ENCODE data around the gene MFGE8. TPM values are rescaled to one million over a fixed set of nuclear protein-coding genes. Genes with fewer than 3 reads are reported as not detected.
A peak's percentile ranks its signal among the peaks of the same experiment; 100 is the strongest.

Gene MFGE8
- total and polyA plus RNA-seq, 4 donors: 59.4 to 225 (median 116) TPM

DNA sequence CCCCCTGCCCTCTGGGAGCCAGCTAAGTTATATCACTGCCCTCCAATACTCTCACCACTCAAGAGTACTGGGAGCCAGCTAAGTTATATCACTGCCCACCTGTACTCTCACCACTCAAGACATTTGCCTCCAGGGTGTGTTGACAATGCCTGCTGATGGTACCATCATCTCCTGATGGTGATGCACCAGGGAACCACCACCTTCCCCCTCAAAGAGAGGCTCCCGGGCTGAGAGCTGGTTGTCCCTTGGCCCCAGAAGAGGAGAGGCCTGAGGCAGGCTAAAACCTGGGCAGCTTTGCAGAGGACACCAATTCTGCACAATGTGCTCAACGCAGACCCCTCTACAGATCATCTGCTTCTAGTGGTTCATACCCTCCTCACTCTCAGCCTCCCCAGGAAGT is 10.3 kb downstream of the MFGE8 start:
- Histone ChIP-seq H3K27ac (ENCODE audit: low read depth, low read length) (no peak overlapping the region), H3K9me3 (ENCODE audit: control insufficient read depth, insufficient read depth, low read length) (no peaks in the 10 kb centered on the region), H3K4me1 (ENCODE audit: control insufficient read depth, insufficient read depth, low read length) (peaks cover 34% of the 10 kb centered on the region), H3K27me3 (ENCODE audit: control insufficient read depth, insufficient read depth, low read length) (no peaks in the 10 kb centered on the region), H3K4me3 (ENCODE audit: low read depth, low read length) (no peak overlapping the region), H3K36me3 (ENCODE audit: control insufficient read depth, insufficient read depth, low read length) (peaks cover 66% of the 10 kb centered on the region)
- WGBS (ENCODE audit: insufficient coverage): 100% methylated on average over 2 of the region's 2 CpGs
- DNase-seq (ENCODE audit: low read depth in 4 of 6, low spot score in 6 of 6): no peak

GRCh38 chr15:88902221-88902835 is 10.9 kb downstream of the MFGE8 start:
- 93% methylated on average over 4 of the region's 6 CpGs for WGBS (ENCODE audit: insufficient coverage)
- no peak for DNase-seq (ENCODE audit: low read depth in 4 of 6, low spot score in 6 of 6)
- Histone ChIP-seq H3K4me1 (ENCODE audit: control insufficient read depth, insufficient read depth, low read length) (peaks cover 35% of the 10 kb centered on the region), H3K27ac (ENCODE audit: low read depth, low read length) (no peak overlapping the region), H3K36me3 (ENCODE audit: control insufficient read depth, insufficient read depth, low read length) (peaks cover 61% of the 10 kb centered on the region), H3K4me3 (ENCODE audit: low read depth, low read length) (no peak overlapping the region), H3K9me3 (ENCODE audit: control insufficient read depth, insufficient read depth, low read length) (no peaks in the 10 kb centered on the region), H3K27me3 (ENCODE audit: control insufficient read depth, insufficient read depth, low read length) (no peaks in the 10 kb centered on the region)

- H3K36me3 ChIP-seq (ENCODE audit: control insufficient read depth, insufficient read depth, low read length): peaks cover 54% of the 10 kb centered on the region
- H3K9me3 ChIP-seq (ENCODE audit: control insufficient read depth, insufficient read depth, low read length): no peaks in the 10 kb centered on the region
- DNase-seq (ENCODE audit: low read depth in 4 of 6, low spot score in 6 of 6): no peak
- H3K4me1 ChIP-seq (ENCODE audit: control insufficient read depth, insufficient read depth, low read length): peaks cover 39% of the 10 kb centered on the region
- H3K27me3 ChIP-seq (ENCODE audit: control insufficient read depth, insufficient read depth, low read length): no peaks in the 10 kb centered on the region
- no peak overlapping the region for H3K27ac ChIP-seq (ENCODE audit: low read depth, low read length)
- 96% methylated on average over 12 of the region's 15 CpGs for WGBS (ENCODE audit: insufficient coverage)
- no peak overlapping the region for H3K4me3 ChIP-seq (ENCODE audit: low read depth, low read length)
These were observed 11.5 kb downstream of the MFGE8 start for GRCh38 chr15:88901508-88902220.

- Histone ChIP-seq H3K27ac (ENCODE audit: low read depth, low read length) (no peak overlapping the region), H3K9me3 (ENCODE audit: control insufficient read depth, insufficient read depth, low read length) (no peaks in the 10 kb centered on the region), H3K36me3 (ENCODE audit: control insufficient read depth, insufficient read depth, low read length) (peaks cover 50% of the 10 kb centered on the region), H3K4me3 (ENCODE audit: low read depth, low read length) (no peak overlapping the region), H3K4me1 (ENCODE audit: control insufficient read depth, insufficient read depth, low read length) (peaks cover 46% of the 10 kb centered on the region), H3K27me3 (ENCODE audit: control insufficient read depth, insufficient read depth, low read length) (no peaks in the 10 kb centered on the region)
- 90% methylated on average over 2 of the region's 5 CpGs for WGBS (ENCODE audit: insufficient coverage)
- no peak for DNase-seq (ENCODE audit: low read depth in 4 of 6, low spot score in 6 of 6)
These were observed 12.2 kb downstream of the MFGE8 start for GRCh38 chr15:88900982-88901418.

DNA sequence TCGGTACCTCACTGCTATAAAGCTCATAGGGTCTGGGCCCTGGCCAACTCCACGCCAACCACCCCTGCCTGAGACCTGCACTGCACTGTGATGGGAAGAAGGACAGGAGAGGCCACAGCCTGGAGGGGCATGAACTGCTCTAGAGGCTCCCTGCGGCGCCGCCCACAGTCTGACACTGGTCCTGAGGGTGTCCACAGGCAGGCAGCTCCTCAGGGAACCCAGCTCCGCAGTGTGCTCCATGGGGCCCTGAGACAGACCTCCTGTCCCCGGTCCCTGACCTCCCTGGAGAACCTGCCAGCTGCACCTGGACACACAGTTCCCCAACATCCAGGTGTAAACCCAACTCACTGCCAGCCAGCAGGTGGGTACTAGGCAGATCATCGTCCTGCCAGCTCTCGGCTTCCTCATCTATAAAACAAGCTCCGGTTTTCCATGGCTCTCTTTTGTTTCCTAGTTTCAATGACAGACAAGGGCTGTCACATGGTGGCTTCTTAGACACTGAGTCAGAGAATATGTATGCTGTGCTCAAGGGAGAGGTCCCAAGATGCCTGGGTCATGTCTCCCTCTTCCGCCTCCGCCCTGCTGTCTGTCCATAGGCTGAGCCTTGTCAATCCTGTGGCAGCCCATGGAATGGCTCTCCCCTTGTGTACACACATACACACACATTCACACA is 12.7 kb downstream of the MFGE8 start:
- DNase-seq (ENCODE audit: low read depth in 4 of 6, low spot score in 6 of 6): no peak
- H3K4me1 ChIP-seq (ENCODE audit: control insufficient read depth, insufficient read depth, low read length): peaks cover 47% of the 10 kb centered on the region
- H3K9me3 ChIP-seq (ENCODE audit: control insufficient read depth, insufficient read depth, low read length): no peaks in the 10 kb centered on the region
- H3K27me3 ChIP-seq (ENCODE audit: control insufficient read depth, insufficient read depth, low read length): peaks cover 4% of the 10 kb centered on the region
- H3K4me3 ChIP-seq (ENCODE audit: low read depth, low read length): no peak overlapping the region
- no peak overlapping the region for H3K27ac ChIP-seq (ENCODE audit: low read depth, low read length)
- 90% methylated on average over 8 of the region's 12 CpGs for WGBS (ENCODE audit: insufficient coverage)
- peaks cover 46% of the 10 kb centered on the region for H3K36me3 ChIP-seq (ENCODE audit: control insufficient read depth, insufficient read depth, low read length)

GRCh38 chr15:88899251-88899650 is 13.9 kb downstream of the MFGE8 start:
- Histone ChIP-seq H3K4me1 (ENCODE audit: control insufficient read depth, insufficient read depth, low read length) (peaks cover 48% of the 10 kb centered on the region), H3K36me3 (ENCODE audit: control insufficient read depth, insufficient read depth, low read length) (peaks cover 44% of the 10 kb centered on the region), H3K4me3 (ENCODE audit: low read depth, low read length) (no peak overlapping the region), H3K27me3 (ENCODE audit: control insufficient read depth, insufficient read depth, low read length) (peaks cover 15% of the 10 kb centered on the region), H3K9me3 (ENCODE audit: control insufficient read depth, insufficient read depth, low read length) (no peaks in the 10 kb centered on the region), H3K27ac (ENCODE audit: low read depth, low read length) (no peak overlapping the region)
- DNase-seq (ENCODE audit: low read depth in 4 of 6, low spot score in 6 of 6): no peak
- 71% methylated on average over 1 of the region's 9 CpGs for WGBS (ENCODE audit: insufficient coverage)

- WGBS (ENCODE audit: insufficient coverage): 95% methylated on average over 4 of the region's 15 CpGs
- H3K27ac ChIP-seq (ENCODE audit: low read depth, low read length): no peak overlapping the region
- H3K4me1 ChIP-seq (ENCODE audit: control insufficient read depth, insufficient read depth, low read length): peaks cover 50% of the 10 kb centered on the region
- DNase-seq (ENCODE audit: low read depth in 4 of 6, low spot score in 6 of 6): no peak
- H3K27me3 ChIP-seq (ENCODE audit: control insufficient read depth, insufficient read depth, low read length): peaks cover 21% of the 10 kb centered on the region
- no peak overlapping the region for H3K4me3 ChIP-seq (ENCODE audit: low read depth, low read length)
- no peaks in the 10 kb centered on the region for H3K9me3 ChIP-seq (ENCODE audit: control insufficient read depth, insufficient read depth, low read length)
- H3K36me3 ChIP-seq (ENCODE audit: control insufficient read depth, insufficient read depth, low read length): peaks cover 43% of the 10 kb centered on the region
These were observed 14.4 kb downstream of the MFGE8 start for GRCh38 chr15:88898736-88899135.

DNA sequence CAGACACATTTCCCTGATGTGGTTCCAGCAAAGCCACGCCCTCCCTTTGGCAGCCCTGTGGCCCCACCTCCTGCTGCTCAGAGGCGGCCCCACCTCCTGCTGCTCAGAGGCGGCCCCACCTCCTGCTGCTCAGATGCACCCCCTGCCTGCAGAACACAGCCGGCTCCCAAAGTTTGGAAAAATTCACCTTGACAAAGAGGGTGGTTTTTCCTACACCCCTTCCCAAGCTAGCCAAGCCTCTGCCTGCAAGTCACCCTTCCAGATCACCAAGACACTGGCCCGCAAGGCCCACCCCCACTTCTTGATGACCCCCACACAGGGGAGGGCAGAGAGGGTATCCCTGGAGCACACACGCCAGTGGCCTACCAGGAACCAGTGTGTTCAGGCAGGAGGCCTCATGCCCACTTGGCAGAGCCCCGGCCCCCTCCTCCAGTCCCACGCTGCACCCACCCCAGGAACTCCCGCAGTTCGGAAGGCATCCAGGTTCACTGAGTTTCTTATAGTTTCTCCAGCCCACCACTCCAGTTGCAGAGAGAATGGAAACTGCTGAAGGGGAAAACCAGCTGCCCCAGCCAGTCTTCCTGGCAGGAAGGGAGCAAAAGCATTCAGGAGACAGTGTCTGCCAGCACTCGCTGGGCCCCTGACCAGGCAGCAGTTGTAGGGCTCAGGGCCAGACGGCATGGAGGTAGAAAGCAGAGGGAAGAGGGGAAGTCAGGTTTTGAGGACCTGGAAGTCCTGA is 15.6 kb downstream of the MFGE8 start:
- Histone ChIP-seq H3K27me3 (ENCODE audit: control insufficient read depth, insufficient read depth, low read length) (peaks cover 28% of the 10 kb centered on the region), H3K36me3 (ENCODE audit: control insufficient read depth, insufficient read depth, low read length) (peaks cover 35% of the 10 kb centered on the region), H3K9me3 (ENCODE audit: control insufficient read depth, insufficient read depth, low read length) (no peaks in the 10 kb centered on the region), H3K4me3 (ENCODE audit: low read depth, low read length) (no peak overlapping the region), H3K27ac (ENCODE audit: low read depth, low read length) (peak overlapping the region; percentile 85), H3K4me1 (ENCODE audit: control insufficient read depth, insufficient read depth, low read length) (peaks cover 50% of the 10 kb centered on the region)
- DNase-seq (ENCODE audit: low read depth in 4 of 6, low spot score in 6 of 6): peak in 2 of 6 donors; percentile 77 to 83
- 28% methylated on average over 11 of the region's 12 CpGs for WGBS (ENCODE audit: insufficient coverage)

DNA sequence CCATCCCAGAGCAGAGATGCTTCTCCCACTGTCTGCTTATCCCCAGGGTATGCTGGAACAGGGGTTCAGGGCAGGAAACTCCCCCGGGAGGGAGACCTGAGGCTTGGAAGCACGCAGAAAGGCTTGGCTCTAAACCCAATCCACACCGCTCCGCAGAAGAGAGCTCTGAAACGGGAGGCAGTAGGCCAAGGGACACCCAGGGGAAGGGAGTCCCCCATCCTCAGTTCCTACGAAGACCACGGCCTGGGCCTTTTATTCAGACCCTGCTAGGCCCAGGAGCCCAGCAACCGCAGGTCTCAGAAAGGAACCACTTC is 16.1 kb downstream of the MFGE8 start:
- H3K4me3 ChIP-seq (ENCODE audit: low read depth, low read length): no peak overlapping the region
- peaks cover 50% of the 10 kb centered on the region for H3K4me1 ChIP-seq (ENCODE audit: control insufficient read depth, insufficient read depth, low read length)
- peaks cover 30% of the 10 kb centered on the region for H3K27me3 ChIP-seq (ENCODE audit: control insufficient read depth, insufficient read depth, low read length)
- WGBS (ENCODE audit: insufficient coverage): 24% methylated on average over 8 of the region's 8 CpGs
- H3K27ac ChIP-seq (ENCODE audit: low read depth, low read length): peak overlapping the region; percentile 85
- no peaks in the 10 kb centered on the region for H3K9me3 ChIP-seq (ENCODE audit: control insufficient read depth, insufficient read depth, low read length)
- H3K36me3 ChIP-seq (ENCODE audit: control insufficient read depth, insufficient read depth, low read length): peaks cover 31% of the 10 kb centered on the region
- no peak for DNase-seq (ENCODE audit: low read depth in 4 of 6, low spot score in 6 of 6)

All from spinal cord (tissue), 10 donors.